NK-92 treated with Interleukin-12 subunit alpha and Interleukin-12 subunit beta, amount 100 ng/mL, for 24 hours (cell line): ENCODE measurements around the gene SEPTIN12.
"Not testable (repeated sequence)": the region's sequence is repeated elsewhere in the genome, so short reads cannot be mapped to it uniquely, and the experiment has no call there.

ENCODE experiments used
- DNase-seq: peaks from one replicate; lab custom pipeline; 2025; lab: John Stamatoyannopoulos, UW

Gene SEPTIN12

GRCh38 chr16:4802659-4803287 lies 14.6 kb upstream of the SEPTIN12 start:
- peak; percentile 86 for DNase-seq

GRCh38 chr16:4801962-4802658 lies 14.0 kb upstream of the SEPTIN12 start, which contains the start of gene ROGDI:
Gene ROGDI (minus strand): TSS chr16:4802633. CDS start chr16:4802571, 62 bp downstream.
- DNase-seq, result peak; percentile 70

GRCh38 chr16:4801051-4801961 lies 13.2 kb upstream of the SEPTIN12 start:
- DNase-seq, result no peak

- DNase-seq, result no peak
Measured at GRCh38 chr16:4800290-4801041, 12.3 kb upstream of the SEPTIN12 start.

DNA sequence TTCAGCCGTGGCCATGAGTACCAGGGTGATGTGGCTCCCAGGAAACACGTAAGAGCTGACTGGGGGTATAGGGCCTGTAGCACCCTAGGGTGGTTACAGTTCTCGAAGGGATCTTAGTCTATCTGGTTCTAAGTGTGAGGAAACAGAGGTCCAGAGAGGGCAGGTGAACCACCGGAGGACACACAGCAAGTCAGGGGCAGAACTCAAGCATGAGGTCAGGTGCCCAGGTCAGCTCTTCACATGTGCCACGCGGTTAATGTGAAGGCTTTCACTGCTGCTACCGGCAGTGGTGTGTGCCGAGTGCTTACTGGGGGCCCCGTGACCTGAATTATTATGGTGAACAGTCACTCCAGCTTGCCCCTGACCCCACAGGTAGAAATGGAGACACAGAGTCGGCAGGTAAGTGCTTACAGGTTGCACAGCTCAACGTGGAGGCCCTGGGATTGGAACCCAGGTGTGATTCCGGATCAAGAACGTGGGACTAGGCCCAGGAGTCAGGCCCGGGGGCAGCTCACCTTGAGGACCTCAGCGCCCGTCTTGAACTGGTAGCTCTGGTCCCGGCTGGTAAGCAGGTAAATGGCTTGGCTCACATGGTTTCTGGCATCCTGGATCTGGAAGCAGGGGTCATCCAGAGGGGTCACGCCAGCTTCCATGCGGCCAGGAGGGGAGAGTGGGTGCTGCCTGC lies 11.2 kb upstream of the SEPTIN12 start:
- no peak for DNase-seq

GRCh38 chr16:4798456-4798855 lies 10.3 kb upstream of the SEPTIN12 start:
- no peak for DNase-seq

- no peak for DNase-seq
Measured at GRCh38 chr16:4797805-4798252, 9.7 kb upstream of the SEPTIN12 start.

DNA sequence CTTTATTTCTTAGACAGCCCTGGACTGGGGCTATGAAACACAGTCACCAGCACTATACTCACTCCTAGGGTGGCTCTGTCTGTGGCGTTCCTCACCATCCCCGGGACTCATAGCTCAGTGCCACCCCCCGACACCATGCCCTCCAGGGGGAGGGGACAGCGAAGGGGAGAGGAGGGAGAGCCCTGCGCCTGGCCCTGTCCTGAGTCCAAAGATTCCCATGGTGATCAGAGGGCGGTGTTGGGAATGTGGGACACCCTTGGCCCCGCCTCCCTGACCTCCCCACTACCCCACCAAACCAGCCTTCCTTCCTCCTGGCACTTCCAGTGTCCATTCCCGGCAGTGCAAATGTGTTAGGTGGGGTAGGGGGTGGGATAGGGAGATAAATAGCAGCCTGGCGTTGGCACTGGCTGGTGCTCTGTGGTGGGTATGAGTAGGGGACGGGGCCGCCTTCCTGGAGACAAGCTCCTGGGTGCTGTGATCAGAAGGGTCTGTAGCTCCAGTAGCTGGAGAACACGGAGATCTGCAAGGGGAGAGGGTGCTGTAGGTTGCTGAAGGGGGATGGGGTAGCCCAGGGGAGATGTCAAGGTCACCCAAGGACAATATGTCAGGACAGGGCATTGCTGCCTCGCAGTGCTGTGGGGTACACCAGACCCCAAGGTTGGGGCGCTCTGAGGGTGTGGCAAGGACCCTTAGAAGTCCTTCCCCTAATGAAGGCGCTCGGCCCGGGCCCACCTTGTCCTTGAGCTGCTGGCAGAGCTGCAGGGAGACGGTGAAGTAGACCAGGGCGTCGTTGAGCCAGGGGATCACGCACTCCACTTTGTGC lies 9.0 kb upstream of the SEPTIN12 start:
- DNase-seq, result no peak

GRCh38 chr16:4795828-4796572 lies 7.9 kb upstream of the SEPTIN12 start:
- no peak for DNase-seq

- DNase-seq, result no peak
Measured at GRCh38 chr16:4795181-4795827, 7.2 kb upstream of the SEPTIN12 start, which contains the start of gene SMIM22. Gene SMIM22 (plus strand): TSS chr16:4795369. CDS start chr16:4795735, 366 bp downstream.

DNA sequence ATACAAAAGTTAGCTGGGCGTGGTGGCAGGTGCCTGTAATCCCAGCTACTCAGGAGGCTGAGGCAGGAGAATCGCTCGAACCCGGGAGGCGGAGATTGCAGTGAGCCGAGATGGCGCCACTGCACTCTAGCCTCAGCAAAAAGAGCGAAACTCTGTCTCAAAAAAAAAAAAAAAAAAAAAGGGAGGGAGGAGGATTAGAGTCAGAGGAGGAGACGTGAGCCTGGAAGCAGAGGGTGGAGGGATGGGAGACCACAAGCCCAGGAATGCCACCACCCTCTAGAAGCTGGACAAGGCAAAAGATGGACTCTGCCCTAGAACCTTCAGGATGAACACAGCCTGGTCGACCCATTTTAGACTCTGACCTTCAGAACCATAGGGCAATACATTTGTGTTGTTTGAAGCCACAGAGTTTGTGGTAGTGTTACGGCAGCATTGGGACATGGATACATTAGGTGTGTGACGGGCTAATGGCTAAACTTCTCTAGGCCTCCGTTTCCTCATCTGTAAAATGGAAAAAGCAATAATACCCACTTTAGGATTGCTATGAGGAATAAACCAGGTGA lies 4.9 kb upstream of the SEPTIN12 start:
- no peak for DNase-seq

- no peak for DNase-seq
Measured at GRCh38 chr16:4790871-4791270, 2.7 kb upstream of the SEPTIN12 start.

- no peak for DNase-seq
Measured at GRCh38 chr16:4790261-4790660, 2.1 kb upstream of the SEPTIN12 start.

DNA sequence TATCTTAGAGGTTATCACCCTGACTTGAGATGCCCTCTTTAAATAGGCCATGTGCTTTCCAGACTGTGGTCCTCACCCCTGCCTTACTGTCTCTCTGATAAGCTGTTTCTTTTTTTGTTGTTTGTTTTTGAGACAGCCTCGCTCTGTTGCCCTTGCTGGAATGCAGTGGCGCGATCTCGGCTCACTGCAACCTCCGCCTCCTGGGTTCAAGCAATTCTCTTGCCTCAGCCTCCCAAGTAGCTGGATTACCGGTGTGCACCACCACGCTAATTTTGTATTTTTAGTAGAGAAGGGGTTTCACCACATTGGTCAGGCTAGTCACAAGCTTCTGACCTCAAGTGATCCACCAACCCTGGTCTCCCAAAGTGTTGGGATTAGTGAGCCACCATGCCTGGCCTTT lies 765 bp upstream of the SEPTIN12 start:
- no peak for DNase-seq

DNA sequence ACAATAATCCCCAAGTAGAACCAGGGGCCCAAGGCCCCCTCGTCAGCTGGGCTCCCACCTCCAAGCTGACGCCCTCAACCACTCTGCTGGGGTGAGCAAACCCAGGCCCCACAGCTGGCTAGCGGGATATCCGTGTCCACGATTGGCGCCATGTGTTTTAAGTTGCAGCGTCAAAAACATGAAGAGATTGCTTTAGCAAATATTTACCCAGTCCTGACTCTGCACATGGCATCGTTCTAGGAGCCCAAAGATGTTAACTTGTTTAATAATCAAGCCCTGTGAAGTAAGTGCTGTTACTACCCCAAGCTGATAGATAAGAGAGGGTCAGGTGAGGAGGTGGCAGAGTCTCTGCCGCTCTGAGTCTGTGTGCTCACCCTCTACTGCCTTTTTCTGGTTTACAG lies 344 bp upstream of the SEPTIN12 start:
- DNase-seq, result no peak

- DNase-seq, result no peak
Measured at GRCh38 chr16:4787068-4787467, 1.1 kb downstream of the SEPTIN12 start.

DNA sequence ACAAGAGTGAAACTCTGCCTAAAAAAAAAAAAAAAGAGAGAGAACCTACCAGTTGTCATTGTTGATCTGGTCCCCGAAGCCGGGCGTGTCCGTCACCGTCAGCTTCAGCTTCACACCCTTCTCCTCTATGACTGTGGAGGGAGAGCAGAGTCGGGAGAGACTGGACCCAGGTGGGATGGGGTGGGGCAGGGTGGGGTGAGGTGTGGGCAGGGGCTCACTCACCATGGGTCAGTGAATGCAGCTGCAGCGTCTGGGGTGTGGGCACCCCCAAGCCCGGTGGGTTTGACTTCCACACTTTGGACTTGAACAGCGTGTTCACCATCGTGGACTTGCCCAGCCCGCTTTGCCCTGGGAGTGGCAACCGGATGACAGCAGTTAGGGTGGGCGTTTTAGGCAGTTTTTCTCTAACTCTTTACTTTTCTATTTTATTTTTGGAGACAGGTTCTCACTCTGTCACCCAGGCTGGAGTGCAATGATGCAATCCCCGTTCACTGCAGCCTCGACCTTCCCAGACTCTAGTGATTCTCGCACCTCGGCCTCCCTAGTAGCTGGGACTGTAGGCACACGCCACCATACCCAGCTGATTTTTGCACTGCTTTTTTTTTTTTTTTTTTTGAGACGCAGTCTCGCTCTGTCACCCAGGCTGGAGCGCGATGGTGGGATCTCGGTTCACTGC lies 2.2 kb downstream of the SEPTIN12 start:
- no peak for DNase-seq

DNA sequence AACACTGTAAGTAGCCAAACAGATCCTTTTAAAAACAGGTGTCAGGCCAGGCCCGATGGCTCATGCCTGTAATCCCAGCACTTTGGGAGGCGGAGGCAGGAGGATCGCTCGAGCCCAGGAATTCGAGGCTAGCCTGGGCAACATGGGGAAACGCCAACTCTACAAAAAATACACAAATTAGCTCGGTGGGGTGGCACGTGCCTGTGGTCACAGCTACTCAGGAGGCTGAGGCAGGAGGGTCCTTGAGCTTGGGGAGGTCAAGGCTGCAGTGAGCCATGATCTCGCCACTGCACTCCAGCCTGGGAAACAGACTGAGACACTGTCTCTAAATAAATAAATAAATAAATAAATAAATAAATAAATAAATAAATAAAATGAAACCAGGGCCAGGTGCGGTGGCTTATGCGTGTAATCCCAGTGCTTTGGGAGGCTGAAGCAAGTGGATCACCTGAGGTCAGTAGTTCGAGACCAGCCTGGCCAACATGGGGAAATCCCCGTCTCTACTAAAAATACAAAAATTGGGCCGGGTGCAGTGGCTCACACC lies 3.6 kb downstream of the SEPTIN12 start:
- not testable (repeated sequence) for DNase-seq
